NT2/D1 (cell line): ENCODE data around the gene IGFBP4.

ENCODE experiments used
- SUZ12 ChIP-seq: IDR thresholded peaks from 2 replicates; pipeline ENCODE4 v1.6.1; 2011; ENCODE audit not compliant: insufficient read length, insufficient read depth; ENCODE audit errors: extremely low read depth
- YY1 ChIP-seq: IDR thresholded peaks from 2 replicates; pipeline ENCODE4 v1.6.1; 2011; ENCODE audit not compliant: insufficient read length, insufficient read depth

DNA sequence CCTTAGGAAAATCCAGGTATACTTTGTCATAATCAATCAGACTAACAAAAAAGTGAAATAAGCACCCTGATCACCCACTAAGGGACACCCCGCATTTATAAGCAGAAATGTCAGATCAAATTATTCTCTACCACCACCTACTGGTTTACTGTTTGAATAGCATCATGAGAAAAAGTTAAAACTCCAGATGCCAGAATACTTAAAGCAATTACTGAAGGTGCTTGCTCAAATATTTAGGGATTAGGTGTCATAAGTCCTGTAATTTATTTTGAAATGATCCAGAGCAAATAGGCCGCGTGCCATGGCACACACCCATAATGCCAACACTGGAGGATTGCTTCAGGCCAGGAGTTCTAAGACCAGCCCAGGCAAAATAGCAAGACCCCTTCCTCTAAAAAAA, 27.9 kb upstream of the IGFBP4 start:
- TF ChIP-seq SUZ12 (no peak), YY1 (no peak)
